ENCODE measurements around the gene NR0B2.

The NR0B2 gene

DNA sequence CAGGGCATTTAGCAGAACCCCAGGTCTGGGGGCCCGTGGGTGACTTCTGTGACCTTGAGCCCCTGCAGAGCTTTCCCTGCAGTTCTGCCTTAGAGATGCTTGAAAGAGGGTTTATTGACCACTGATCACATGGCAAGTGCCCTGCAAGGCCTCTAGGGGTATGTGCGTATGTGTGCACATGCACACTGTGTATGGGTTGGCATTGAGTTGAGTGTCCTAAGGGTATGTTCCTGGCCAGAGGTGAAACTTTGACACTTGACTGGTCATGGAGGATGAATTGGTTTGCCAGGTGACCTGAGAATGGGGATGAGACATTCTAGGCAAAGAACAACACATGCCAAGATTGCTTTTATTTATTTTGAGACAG, 24.9 kb upstream of the NR0B2 start:
- no peak for DNase-seq
- in situ Hi-C loops (cut with MboI; ENCODE audit: low pct_unique_long_range_greater_than_20kb, low sequenced_read_pairs) = no loop called here

DNA sequence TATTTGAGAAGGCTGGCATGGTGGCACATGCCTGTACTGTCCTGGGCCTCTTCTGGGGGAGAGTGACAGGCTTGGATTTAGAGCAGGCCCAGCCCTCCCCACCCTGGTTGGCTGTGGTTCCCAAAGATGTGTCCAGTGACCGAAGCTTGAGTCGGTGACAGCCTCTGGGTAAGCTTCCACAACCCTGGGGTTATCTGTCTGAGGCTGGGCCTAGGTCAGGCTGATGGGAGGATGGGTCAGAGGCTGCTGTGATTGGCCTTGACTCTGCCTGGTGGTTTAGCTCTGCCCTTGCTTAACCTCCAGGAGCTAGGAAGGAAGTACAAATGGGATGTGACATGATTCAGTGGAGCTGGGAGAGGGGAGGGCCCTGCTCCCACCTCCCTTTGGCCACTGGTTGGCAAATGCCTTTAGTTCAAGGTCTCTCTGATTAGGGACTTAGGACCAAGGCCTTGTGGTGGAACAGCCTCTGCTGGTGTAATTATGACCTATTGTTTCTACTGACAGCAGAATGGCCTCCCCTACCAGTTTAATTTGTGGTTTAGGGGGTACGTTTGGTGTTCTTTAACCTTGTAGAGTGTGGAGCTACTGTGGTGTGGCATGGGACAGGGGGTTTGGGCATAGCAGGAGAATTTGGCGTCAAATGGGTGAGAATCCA, 24.4 kb upstream of the NR0B2 start:
- DNase-seq = no peak
- in situ Hi-C loops (cut with MboI; ENCODE audit: low pct_unique_long_range_greater_than_20kb, low sequenced_read_pairs) = no loop called here

- in situ Hi-C loops (cut with MboI; ENCODE audit: low pct_unique_long_range_greater_than_20kb, low sequenced_read_pairs) = no loop called here
- no peak for DNase-seq
Observed at GRCh38 chr1:26936823-26937222, 23.0 kb upstream of the NR0B2 start.

DNA sequence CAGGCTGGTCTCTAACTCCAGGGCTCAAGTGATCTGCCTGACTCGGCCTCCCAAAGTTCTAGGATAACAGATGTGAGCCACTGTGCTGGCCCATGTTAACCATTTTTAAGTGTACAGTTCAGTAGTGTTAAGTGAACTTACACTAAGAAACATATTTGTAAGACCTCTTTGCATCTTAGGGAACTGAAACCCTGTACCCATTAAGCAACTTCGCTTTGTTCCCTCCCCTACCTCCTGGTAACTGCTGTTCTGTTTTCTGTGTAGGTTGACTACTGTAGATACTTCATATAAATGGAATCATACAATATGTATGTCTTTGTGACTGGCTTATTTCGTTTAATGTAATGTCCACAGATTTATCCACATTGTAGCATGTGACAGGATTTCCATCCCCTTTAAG, 18.8 kb upstream of the NR0B2 start:
- DNase-seq = no peak
- in situ Hi-C loops (cut with MboI; ENCODE audit: low pct_unique_long_range_greater_than_20kb, low sequenced_read_pairs) = no loop called here

- no peak for DNase-seq
- in situ Hi-C loops (cut with MboI; ENCODE audit: low pct_unique_long_range_greater_than_20kb, low sequenced_read_pairs) = no loop called here
Observed at GRCh38 chr1:26923711-26924110, 9.9 kb upstream of the NR0B2 start.

DNA sequence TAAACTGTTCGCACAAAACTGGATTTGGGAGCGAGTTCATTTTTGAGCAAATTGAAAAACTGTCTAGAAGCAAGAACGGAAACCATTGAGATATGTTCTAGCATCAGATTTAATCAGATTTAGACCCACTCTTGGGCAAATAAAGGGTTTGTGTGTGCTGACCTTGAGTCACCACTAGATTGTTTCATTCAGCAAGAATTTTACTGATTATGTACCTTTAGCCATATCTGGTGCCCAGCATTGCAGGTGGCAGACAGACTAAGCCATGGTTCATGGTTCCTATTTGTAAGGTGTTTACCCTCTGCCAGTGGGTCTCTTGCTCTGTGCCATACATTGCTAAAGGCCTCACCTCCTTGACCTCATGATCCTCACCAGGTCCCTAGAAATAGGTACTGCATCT, 9.1 kb upstream of the NR0B2 start:
- in situ Hi-C loops (cut with MboI; ENCODE audit: low pct_unique_long_range_greater_than_20kb, low sequenced_read_pairs) = no loop called here
- no peak for DNase-seq

DNA sequence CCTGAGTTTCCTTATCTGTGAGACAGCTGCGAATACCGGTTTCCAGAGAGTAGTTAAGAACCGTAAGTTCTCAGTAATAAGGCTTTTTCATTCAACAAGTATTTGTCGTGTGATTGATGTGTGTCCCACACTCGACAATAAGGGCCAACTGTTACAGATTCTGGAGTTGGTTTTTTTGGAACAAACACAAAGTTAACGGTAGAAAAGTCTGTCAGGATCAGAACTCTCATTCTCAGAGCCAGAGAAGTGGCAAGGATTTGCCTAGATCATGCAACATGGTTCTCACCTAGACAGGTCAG, 8.6 kb upstream of the NR0B2 start:
- in situ Hi-C loops (cut with MboI; ENCODE audit: low pct_unique_long_range_greater_than_20kb, low sequenced_read_pairs) = no loop called here
- no peak for DNase-seq

DNA sequence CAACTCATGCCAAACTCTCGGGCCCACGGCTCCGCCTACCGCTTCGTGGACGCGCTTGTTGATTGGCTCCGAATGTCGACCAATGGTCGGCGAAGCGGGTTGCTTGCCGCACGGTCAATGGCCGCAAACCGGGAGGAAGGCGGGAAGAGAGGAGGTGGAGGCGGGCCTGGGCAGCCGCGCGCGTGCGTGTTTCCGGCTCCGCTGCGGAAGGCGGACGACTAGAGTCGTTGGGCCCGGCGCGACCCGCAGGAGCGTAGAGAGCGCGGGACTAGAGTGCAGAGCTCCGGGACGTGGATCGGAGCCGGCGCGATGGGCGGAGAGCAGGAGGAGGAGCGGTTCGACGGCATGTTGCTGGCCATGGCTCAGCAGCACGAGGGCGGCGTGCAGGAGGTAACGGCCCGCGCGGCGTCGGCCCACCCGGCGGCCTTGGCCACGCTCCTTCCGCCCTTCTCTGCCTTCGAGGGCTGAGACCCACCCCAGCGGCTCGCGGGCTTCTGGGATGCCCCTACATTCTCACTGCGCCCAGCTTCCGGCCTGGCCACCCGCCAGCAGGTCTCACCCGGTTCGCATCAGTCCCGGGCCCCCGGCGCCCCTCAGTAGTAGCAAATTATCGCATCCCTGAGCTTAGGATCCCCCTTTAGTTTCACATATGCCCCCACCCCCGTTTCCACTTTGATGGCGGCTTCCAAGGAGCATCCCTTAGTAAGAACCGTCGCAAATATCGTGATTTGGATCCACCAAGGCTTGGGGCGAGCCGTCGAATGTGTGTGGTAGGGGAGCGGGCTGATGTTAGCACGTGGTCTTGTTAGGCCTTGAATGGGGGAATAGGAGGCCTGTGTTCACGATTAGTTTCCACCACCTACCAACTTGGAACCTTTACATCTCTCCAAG, 8.0 kb upstream of the NR0B2 start, which contains the start of gene NUDC:
TSS of gene NUDC (plus strand) at position 204 of the 891 bp plus-strand sequence. CDS start at position 310, 106 bp downstream.
- in situ Hi-C loops (cut with MboI; ENCODE audit: low pct_unique_long_range_greater_than_20kb, low sequenced_read_pairs) = no loop called here
- peak; percentile 97 for DNase-seq

DNA sequence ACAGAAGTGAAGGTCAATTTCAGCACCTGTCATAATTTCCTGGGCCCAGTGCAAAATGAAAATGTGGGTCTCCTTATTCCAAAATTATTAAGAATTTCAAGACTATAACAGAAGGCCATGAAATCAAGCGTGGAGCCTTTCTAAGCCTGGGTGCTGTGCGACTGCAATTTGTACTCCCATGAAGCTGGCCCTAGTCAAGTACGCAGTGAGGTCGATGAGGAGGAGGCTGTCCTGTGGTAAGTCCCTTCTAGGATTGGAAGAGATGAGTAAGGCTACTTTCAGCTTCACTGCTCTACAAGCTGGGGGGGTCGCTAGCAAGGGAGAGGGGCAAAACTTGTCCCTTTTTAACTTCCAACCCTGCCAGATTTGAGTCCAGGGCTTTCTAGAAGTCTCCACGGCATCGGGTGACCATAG, 7.4 kb upstream of the NR0B2 start:
- DNase-seq = no peak
- in situ Hi-C loops (cut with MboI; ENCODE audit: low pct_unique_long_range_greater_than_20kb, low sequenced_read_pairs) = no loop called here

- in situ Hi-C loops (cut with MboI; ENCODE audit: low pct_unique_long_range_greater_than_20kb, low sequenced_read_pairs) = no loop called here
- DNase-seq = no peak
Observed at GRCh38 chr1:26915204-26915842, 1.5 kb upstream of the NR0B2 start.

DNA sequence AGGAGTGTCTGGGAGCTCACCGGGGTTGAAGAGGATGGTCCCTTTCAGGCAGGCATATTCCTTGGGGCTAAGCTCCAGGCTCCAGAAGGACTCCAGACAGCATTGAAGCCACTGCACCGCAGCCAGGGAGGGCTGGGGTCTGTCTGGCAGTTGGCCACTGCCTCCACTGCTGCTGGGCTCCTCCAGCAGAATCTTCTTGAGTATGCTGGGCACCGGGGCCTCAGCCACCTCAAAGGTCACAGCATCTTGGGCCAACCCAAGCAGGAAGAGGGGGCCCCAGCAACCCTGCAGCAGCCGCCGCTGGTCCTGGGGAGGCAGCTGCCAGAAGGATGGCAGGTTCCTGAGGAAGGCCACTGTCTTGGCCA, 404 bp downstream of the NR0B2 start:
- in situ Hi-C loops (cut with MboI; ENCODE audit: low pct_unique_long_range_greater_than_20kb, low sequenced_read_pairs) = no loop called here
- no peak for DNase-seq

DNA sequence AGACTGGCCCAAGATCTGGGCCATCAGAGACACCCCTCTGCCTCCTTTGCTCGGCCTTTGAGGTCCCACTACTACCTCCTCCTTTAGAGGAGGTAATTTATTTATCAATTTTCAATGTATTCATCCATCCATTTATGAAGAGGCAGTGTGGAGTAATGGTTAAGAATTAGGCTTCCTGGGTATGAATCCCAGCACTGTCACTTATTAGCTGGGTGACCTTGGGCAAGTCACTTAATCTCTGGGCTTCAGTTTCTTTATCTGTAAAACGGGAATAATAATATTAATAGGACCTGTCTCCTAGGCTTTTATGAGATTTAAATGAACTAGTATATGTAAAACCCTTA, 1.7 kb downstream of the NR0B2 start:
- in situ Hi-C loops (cut with MboI; ENCODE audit: low pct_unique_long_range_greater_than_20kb, low sequenced_read_pairs) = no loop called here

DNA sequence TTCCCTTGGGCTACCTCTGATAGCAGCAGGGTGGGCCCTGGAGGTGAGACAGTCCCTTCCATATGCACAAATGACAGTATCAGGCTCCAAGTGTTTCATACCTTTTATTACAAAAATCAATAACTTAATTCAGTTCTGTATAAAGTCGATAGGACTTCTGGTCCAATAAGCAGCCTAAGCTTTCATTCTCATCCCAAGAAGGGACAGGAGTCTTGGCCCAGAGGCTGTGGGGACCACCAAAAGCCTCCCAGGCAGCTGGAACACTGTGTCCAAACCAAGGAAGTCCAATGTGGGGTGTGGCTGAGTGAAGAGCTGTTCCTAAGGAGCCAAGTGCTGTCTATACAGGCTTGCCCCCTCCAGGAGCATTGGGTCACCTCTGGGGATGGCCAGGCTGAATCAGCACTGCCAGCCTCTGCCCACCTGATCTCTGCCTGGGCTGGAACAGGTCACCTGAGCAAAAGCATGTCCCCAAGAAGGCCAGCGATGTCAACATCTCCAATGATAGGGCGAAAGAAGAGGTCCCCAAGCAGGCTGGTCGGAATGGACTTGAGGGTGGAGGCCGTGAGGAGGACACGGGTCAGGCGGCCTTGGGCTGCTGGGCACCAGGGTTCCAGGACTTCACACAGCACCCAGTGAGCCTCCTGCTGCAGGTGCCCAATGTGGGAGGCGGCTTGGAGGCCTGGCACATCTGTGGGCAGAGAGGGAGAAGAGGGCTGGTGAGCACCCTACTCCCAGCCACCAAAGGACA, 2.2 kb downstream of the NR0B2 start:
- in situ Hi-C loops (cut with MboI; ENCODE audit: low pct_unique_long_range_greater_than_20kb, low sequenced_read_pairs) = no loop called here
- no peak for DNase-seq

More for the DNA sequence above, 1.7 kb downstream of the NR0B2 start:
- DNase-seq = no peak

GRCh38 chr1:26910343-26911160, 3.2 kb downstream of the NR0B2 start:
- no peak for DNase-seq
- in situ Hi-C loops (cut with MboI; ENCODE audit: low pct_unique_long_range_greater_than_20kb, low sequenced_read_pairs) = no loop called here

- DNase-seq = no peak
- in situ Hi-C loops (cut with MboI; ENCODE audit: low pct_unique_long_range_greater_than_20kb, low sequenced_read_pairs) = no loop called here
Observed at GRCh38 chr1:26909951-26910342, 3.8 kb downstream of the NR0B2 start.

DNA sequence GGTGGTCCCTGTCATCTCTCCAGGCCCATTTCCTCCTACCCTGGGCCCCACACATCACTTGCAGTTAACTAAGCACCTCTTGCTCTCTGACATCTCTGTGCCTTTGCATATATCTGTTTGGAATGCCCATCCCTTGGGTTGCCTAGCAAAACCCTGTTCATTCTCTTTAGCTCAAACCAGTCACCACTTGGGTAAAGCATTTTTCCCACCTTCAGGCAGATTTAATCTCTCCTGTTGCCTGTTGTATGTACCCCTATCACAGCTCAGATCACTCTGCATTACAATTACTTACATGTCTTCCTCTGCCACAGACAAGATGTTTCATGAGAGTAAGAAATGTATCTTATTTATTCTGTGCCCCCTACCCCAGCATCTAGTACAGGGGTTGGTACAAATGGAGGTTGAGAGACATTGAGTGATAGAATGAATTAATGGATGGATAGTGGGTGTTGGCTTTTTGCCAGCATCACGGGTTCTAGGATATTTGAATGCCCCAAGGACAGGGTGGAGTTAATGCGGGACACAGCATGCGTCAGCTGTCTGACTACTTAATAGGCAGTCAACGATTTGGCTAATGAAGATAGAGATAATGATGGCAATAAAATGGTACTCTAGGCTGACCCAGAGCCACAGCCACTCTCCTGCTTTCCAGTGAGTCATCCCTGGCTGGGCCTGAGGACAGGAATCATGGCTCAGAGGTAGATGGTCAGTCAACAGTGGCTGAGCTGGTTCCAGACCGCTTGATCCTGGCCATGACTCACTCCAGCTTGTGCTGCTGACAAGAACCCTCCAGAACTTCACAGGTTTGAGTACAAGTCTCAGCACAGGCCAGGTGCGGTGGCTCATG, 6.5 kb downstream of the NR0B2 start:
- no peak for DNase-seq

DNA sequence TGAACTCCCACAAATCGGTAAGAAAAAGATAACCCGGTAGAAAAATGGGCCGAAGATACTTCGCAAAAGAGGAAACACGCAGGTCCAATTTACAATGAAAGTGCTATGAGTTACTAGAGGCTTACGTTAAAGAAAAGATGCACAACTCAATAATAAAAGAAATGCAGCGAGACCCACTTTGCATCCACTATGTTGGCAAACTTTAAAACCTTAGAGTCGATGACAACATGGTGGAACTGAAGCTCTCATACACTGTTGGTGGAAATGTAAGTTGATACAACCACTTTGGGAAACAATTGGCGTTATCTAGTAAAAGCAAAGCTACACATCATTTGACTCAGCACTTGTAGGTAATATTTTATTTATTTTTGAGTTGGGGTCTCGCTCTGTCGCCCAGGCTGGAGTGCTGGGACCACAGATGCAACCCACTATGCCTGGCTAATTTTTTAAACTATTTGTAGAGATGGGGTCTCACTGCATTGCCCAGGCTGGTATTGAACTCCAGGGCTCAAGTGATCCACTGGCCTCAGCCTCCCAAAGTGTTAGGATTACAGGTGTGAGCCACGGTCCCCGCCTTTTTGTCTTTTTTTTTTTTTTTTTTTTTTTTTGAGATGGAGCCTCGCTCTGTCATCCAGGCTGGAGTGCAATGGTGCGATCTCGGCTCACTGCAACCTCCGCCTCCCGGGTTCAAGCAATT, 12.8 kb downstream of the NR0B2 start:
- DNase-seq = no peak
- in situ Hi-C loops (cut with MboI; ENCODE audit: low pct_unique_long_range_greater_than_20kb, low sequenced_read_pairs) = no loop called here

More for the DNA sequence above, 6.5 kb downstream of the NR0B2 start:
- in situ Hi-C loops (cut with MboI; ENCODE audit: low pct_unique_long_range_greater_than_20kb, low sequenced_read_pairs) = no loop called here

Data from KBM-7 (cell line).